Measurements from ENCODE around the gene CHCHD4. TPM values are rescaled to one million over a fixed set of nuclear protein-coding genes. Genes with fewer than 3 reads are reported as not detected.

Gene CHCHD4
- total RNA-seq, 1 donor from 2014 or later: 24.8 TPM

- no peak for DNase-seq (ENCODE audit: low spot score)
- no peaks in the 10 kb centered on the region for H3K27me3 Mint-ChIP-seq (ENCODE audit: low read depth)
- peaks cover 72% of the 10 kb centered on the region for H3K36me3 Mint-ChIP-seq (ENCODE audit: low read depth)
- no peak overlapping the region for H3K27ac Mint-ChIP-seq
- H3K9me3 Mint-ChIP-seq: no peaks in the 10 kb centered on the region
- intact Hi-C loops (cut with micrococcal nuclease): no loop called here
- peaks cover 15% of the 10 kb centered on the region for H3K4me1 Mint-ChIP-seq (ENCODE audit: low read depth)
- no peak overlapping the region for H3K4me3 Mint-ChIP-seq (ENCODE audit: low read depth)
These were observed 13.6 kb upstream of the CHCHD4 start for GRCh38 chr3:14138109-14138877.

GRCh38 chr3:14137445-14137844 is 12.8 kb upstream of the CHCHD4 start:
- DNase-seq (ENCODE audit: low spot score): no peak
- Mint-ChIP-seq H3K27me3 (ENCODE audit: low read depth) (no peaks in the 10 kb centered on the region), H3K9me3 (no peaks in the 10 kb centered on the region), H3K27ac (no peak overlapping the region), H3K4me3 (ENCODE audit: low read depth) (no peak overlapping the region), H3K36me3 (ENCODE audit: low read depth) (peaks cover 73% of the 10 kb centered on the region), H3K4me1 (ENCODE audit: low read depth) (peaks cover 8% of the 10 kb centered on the region)
- intact Hi-C loops (cut with micrococcal nuclease): no loop called here

GRCh38 chr3:14137004-14137403 is 12.3 kb upstream of the CHCHD4 start:
- no peak for DNase-seq (ENCODE audit: low spot score)
- Mint-ChIP-seq H3K27ac (no peak overlapping the region), H3K27me3 (ENCODE audit: low read depth) (no peaks in the 10 kb centered on the region), H3K4me3 (ENCODE audit: low read depth) (no peak overlapping the region), H3K4me1 (ENCODE audit: low read depth) (peaks cover 4% of the 10 kb centered on the region), H3K36me3 (ENCODE audit: low read depth) (peaks cover 73% of the 10 kb centered on the region), H3K9me3 (no peaks in the 10 kb centered on the region)
- intact Hi-C loops (cut with micrococcal nuclease): no loop called here

GRCh38 chr3:14135581-14135980 is 10.9 kb upstream of the CHCHD4 start:
- DNase-seq (ENCODE audit: low spot score): no peak
- Mint-ChIP-seq H3K27ac (no peak overlapping the region), H3K4me3 (ENCODE audit: low read depth) (no peak overlapping the region), H3K9me3 (no peaks in the 10 kb centered on the region), H3K27me3 (ENCODE audit: low read depth) (no peaks in the 10 kb centered on the region), H3K4me1 (ENCODE audit: low read depth) (no peaks in the 10 kb centered on the region), H3K36me3 (ENCODE audit: low read depth) (peaks cover 76% of the 10 kb centered on the region)
- intact Hi-C loops (cut with micrococcal nuclease): no loop called here

GRCh38 chr3:14134291-14134690 is 9.6 kb upstream of the CHCHD4 start:
- no peaks in the 10 kb centered on the region for H3K4me1 Mint-ChIP-seq (ENCODE audit: low read depth)
- intact Hi-C loops (cut with micrococcal nuclease): no loop called here
- H3K27me3 Mint-ChIP-seq (ENCODE audit: low read depth): no peaks in the 10 kb centered on the region
- H3K36me3 Mint-ChIP-seq (ENCODE audit: low read depth): peaks cover 78% of the 10 kb centered on the region
- no peak overlapping the region for H3K4me3 Mint-ChIP-seq (ENCODE audit: low read depth)
- DNase-seq (ENCODE audit: low spot score): no peak
- H3K9me3 Mint-ChIP-seq: no peaks in the 10 kb centered on the region
- H3K27ac Mint-ChIP-seq: no peak overlapping the region

GRCh38 chr3:14133876-14134275 is 9.2 kb upstream of the CHCHD4 start:
- Mint-ChIP-seq H3K4me3 (ENCODE audit: low read depth) (no peak overlapping the region), H3K36me3 (ENCODE audit: low read depth) (peaks cover 78% of the 10 kb centered on the region), H3K27me3 (ENCODE audit: low read depth) (no peaks in the 10 kb centered on the region), H3K4me1 (ENCODE audit: low read depth) (no peaks in the 10 kb centered on the region), H3K9me3 (no peaks in the 10 kb centered on the region), H3K27ac (no peak overlapping the region)
- DNase-seq (ENCODE audit: low spot score): no peak
- intact Hi-C loops (cut with micrococcal nuclease): no loop called here

GRCh38 chr3:14133188-14133800 is 8.6 kb upstream of the CHCHD4 start:
- Mint-ChIP-seq H3K36me3 (ENCODE audit: low read depth) (peaks cover 80% of the 10 kb centered on the region), H3K27me3 (ENCODE audit: low read depth) (no peaks in the 10 kb centered on the region), H3K27ac (no peak overlapping the region), H3K4me3 (ENCODE audit: low read depth) (no peak overlapping the region), H3K4me1 (ENCODE audit: low read depth) (peaks cover under 1% of the 10 kb centered on the region), H3K9me3 (no peaks in the 10 kb centered on the region)
- no peak for DNase-seq (ENCODE audit: low spot score)
- intact Hi-C loops (cut with micrococcal nuclease): no loop called here

GRCh38 chr3:14132689-14133088 is 8.0 kb upstream of the CHCHD4 start:
- Mint-ChIP-seq H3K4me1 (ENCODE audit: low read depth) (peaks cover 3% of the 10 kb centered on the region), H3K27me3 (ENCODE audit: low read depth) (no peaks in the 10 kb centered on the region), H3K9me3 (no peaks in the 10 kb centered on the region), H3K27ac (no peak overlapping the region), H3K36me3 (ENCODE audit: low read depth) (peaks cover 80% of the 10 kb centered on the region), H3K4me3 (ENCODE audit: low read depth) (no peak overlapping the region)
- intact Hi-C loops (cut with micrococcal nuclease): no loop called here
- no peak for DNase-seq (ENCODE audit: low spot score)

- Mint-ChIP-seq H3K4me1 (ENCODE audit: low read depth) (peaks cover 8% of the 10 kb centered on the region), H3K36me3 (ENCODE audit: low read depth) (peaks cover 85% of the 10 kb centered on the region), H3K4me3 (ENCODE audit: low read depth) (no peak overlapping the region), H3K27me3 (ENCODE audit: low read depth) (no peaks in the 10 kb centered on the region), H3K27ac (no peak overlapping the region), H3K9me3 (no peaks in the 10 kb centered on the region)
- intact Hi-C loops (cut with micrococcal nuclease): no loop called here
- DNase-seq (ENCODE audit: low spot score): no peak
These were observed 7.5 kb upstream of the CHCHD4 start for GRCh38 chr3:14132120-14132519.

- Mint-ChIP-seq H3K27me3 (ENCODE audit: low read depth) (no peaks in the 10 kb centered on the region), H3K4me3 (ENCODE audit: low read depth) (no peak overlapping the region), H3K4me1 (ENCODE audit: low read depth) (peaks cover 13% of the 10 kb centered on the region), H3K9me3 (no peaks in the 10 kb centered on the region), H3K36me3 (ENCODE audit: low read depth) (peaks cover 86% of the 10 kb centered on the region), H3K27ac (no peak overlapping the region)
- no peak for DNase-seq (ENCODE audit: low spot score)
- intact Hi-C loops (cut with micrococcal nuclease): no loop called here
These were observed 6.5 kb upstream of the CHCHD4 start for GRCh38 chr3:14131134-14131533.

- Mint-ChIP-seq H3K9me3 (no peaks in the 10 kb centered on the region), H3K27me3 (ENCODE audit: low read depth) (no peaks in the 10 kb centered on the region), H3K36me3 (ENCODE audit: low read depth) (peaks cover 82% of the 10 kb centered on the region), H3K4me1 (ENCODE audit: low read depth) (peaks cover 17% of the 10 kb centered on the region), H3K27ac (no peak overlapping the region), H3K4me3 (ENCODE audit: low read depth) (no peak overlapping the region)
- no peak for DNase-seq (ENCODE audit: low spot score)
- intact Hi-C loops (cut with micrococcal nuclease): no loop called here
These were observed 6.0 kb upstream of the CHCHD4 start for GRCh38 chr3:14130707-14131106.

GRCh38 chr3:14130230-14130629 is 5.6 kb upstream of the CHCHD4 start:
- no peak overlapping the region for H3K4me3 Mint-ChIP-seq (ENCODE audit: low read depth)
- peaks cover 77% of the 10 kb centered on the region for H3K36me3 Mint-ChIP-seq (ENCODE audit: low read depth)
- H3K4me1 Mint-ChIP-seq (ENCODE audit: low read depth): peaks cover 19% of the 10 kb centered on the region
- H3K9me3 Mint-ChIP-seq: no peaks in the 10 kb centered on the region
- no peak for DNase-seq (ENCODE audit: low spot score)
- no peaks in the 10 kb centered on the region for H3K27me3 Mint-ChIP-seq (ENCODE audit: low read depth)
- no peak overlapping the region for H3K27ac Mint-ChIP-seq
- intact Hi-C loops (cut with micrococcal nuclease): no loop called here

GRCh38 chr3:14129296-14129695 is 4.6 kb upstream of the CHCHD4 start:
- no peak overlapping the region for H3K27ac Mint-ChIP-seq
- intact Hi-C loops (cut with micrococcal nuclease): loop anchor here (10.0 kb wide), 2 partner anchors 296 to 704 kb away; partner anchors contain the start of gene NUP210
- no peak for DNase-seq (ENCODE audit: low spot score)
- H3K27me3 Mint-ChIP-seq (ENCODE audit: low read depth): no peaks in the 10 kb centered on the region
- peaks cover 19% of the 10 kb centered on the region for H3K4me1 Mint-ChIP-seq (ENCODE audit: low read depth)
- H3K4me3 Mint-ChIP-seq (ENCODE audit: low read depth): no peak overlapping the region
- no peaks in the 10 kb centered on the region for H3K9me3 Mint-ChIP-seq
- H3K36me3 Mint-ChIP-seq (ENCODE audit: low read depth): peaks cover 71% of the 10 kb centered on the region

Data from activated T-helper 2 cell treated with anti-CD3 and anti-CD28 coated beads, Interferon-gamma antibody, Interleukin-2, Interleukin-4, amounts not matched to agents 10 μg/mL and 5 μg/mL and 100 μg/mL, durations not matched to agents 14 hours and 24 hours and 36 hours (primary cell).